NCI-H2107 (cell line): ENCODE measurements around the gene GRIA3.
"Not testable (repeated sequence)": the region's sequence is repeated elsewhere in the genome, so short reads cannot be mapped to it uniquely, and the experiment has no call there.

Experiments
- DNase-seq: peaks from one replicate; lab custom pipeline; 2025; lab: John Stamatoyannopoulos, UW

Gene GRIA3

DNA sequence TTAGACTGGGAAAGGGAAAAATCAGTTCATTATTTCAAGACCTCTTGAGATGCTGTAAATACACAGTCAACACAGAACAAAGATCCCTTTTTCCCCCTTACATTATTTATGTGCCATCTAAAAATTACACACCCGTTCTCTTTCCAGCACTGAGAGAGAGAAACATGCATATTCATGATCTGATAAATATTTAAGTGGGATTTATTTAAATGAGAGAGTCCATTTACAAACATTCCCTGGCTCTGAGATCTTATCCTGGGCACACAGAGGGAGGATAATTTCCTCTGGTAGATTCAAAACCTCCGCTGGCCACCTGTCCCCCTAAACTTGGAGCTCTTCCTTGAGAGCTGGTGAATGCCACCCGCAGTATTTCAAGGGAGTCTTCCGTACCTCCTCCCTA is 88.6 kb downstream of the GRIA3 start:
- DNase-seq, result no peak

DNA sequence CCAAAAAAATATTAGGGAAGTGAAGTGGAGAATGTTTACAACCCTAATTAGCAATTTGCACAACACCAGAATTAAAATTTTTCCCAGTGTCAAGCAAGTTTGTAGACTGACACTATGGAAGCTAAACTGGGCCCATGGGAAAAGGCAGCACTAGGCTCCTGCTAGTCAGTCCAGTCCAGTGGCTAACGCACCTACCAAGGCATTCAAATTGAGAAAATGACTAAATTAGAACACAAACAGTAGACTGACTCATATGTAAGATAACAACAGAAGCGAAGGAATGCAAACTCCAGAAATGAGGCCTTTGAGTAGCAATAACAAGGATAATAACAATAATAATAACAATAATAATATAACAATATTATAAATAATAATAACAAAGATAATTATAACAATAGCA is 90.7 kb downstream of the GRIA3 start:
- DNase-seq, result no peak

DNA sequence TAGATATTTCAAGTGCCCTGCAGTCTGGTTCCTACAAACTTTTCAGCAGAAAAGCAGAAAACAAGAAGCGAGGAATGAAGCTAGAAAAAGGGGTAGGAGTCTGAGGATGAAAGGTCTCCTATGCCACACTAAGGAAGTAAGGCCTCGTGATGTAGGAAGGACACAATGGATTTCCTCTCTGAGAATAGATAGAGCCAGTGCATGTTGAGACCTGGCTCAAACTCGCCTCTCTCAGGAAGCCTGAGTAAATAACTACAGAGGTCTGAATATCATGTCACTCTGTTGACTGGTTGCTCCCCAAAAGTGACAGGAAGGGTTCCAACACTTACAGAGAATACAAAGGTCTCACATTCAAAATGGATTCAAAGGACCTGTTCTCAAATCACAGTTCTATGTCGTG is 93.3 kb downstream of the GRIA3 start:
- DNase-seq, result no peak

DNA sequence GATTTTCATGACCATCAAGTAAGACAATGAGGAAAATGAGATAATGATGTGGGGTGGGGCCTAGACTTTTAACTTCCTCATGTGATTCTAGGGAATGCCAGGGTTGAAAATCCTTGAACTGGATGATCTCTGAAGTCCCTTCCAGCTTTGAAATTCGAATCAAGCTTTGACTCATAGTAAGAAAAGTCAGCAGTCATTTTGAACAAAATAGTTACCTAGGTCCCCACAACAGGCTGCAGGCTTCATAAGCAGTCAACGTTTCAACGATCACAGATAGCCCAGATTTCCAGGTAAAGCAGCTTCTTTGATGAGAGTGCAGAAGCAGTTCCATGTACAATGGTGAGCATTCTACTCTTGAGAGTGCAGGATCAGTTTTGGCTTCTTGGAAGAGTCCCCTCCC is 93.7 kb downstream of the GRIA3 start:
- DNase-seq, result no peak

DNA sequence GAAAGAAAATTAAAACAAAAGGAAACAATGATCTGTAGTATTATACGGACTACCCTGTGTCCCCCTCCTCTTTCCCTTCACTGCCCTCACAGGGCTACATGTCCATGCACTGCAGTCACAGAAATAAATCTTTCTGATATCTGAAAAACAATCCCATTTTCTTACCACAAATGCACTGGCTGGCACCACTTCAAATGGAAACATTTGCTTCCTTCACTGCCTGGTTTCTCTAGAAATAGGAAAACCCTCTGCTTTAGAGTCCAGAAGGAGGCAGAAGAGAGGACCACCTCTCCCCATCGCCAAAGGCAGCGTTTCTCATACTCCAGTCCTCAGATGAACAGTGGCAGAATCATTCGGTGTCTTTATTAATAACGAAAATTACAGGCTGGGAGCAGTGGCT is 98.2 kb downstream of the GRIA3 start:
- no peak for DNase-seq

DNA sequence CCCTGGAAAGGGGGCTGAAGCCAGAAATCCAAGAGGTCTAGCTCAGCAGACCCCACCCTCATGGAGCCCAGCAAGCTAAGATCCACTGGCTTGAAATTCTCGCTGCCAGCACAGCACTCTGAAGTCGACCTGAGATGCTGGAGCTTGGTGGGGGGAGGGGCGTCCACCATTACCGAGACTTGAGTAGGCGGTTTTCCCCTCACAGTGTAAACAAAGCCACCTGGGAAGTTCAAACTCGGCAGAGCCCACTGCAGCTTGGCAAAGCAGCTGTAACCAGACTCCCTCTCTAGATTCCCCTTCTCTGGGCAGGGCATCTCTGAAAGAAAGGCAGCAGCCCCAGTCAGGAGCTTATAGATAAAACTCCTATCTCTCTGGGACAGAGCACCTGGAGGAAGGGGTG is 99.3 kb downstream of the GRIA3 start:
- DNase-seq, result not testable (repeated sequence)

DNA sequence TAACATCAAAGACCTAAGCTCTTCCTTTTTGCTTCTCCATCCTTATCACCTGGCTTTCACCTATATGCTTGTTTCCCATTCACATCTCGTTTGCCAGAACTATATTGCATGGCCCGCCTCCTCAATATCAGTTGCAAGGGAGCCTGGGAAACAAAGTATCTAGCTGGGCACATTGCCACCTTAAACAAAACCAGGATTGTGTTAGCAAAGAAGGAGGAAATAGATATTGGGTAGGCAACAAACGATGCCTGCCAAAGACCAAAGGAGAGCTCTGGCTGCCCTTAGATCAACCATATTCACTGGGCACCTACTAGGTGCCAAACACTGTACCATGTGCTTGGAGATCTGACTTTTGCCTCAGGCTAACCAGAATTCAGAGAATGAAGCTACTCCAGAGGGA is 107.5 kb downstream of the GRIA3 start:
- DNase-seq, result no peak

DNA sequence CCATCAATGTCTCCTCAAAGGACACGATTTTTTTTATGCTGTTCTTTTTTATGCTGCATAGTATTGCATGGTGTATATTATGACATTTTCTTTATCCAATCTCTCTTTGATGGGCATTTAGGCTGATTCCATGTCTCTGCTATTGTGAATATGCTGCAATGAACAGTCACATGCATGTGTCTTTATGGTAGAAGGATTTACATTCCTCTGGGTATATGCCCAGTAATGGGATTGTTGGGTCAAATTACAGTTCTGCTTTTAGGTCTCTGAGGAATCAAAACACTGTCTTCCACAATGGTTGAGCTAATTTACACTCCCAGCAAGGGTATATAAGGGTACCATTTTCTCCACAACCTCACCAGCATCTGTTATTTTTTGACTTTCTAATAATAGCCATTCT is 113.9 kb downstream of the GRIA3 start:
- no peak for DNase-seq

DNA sequence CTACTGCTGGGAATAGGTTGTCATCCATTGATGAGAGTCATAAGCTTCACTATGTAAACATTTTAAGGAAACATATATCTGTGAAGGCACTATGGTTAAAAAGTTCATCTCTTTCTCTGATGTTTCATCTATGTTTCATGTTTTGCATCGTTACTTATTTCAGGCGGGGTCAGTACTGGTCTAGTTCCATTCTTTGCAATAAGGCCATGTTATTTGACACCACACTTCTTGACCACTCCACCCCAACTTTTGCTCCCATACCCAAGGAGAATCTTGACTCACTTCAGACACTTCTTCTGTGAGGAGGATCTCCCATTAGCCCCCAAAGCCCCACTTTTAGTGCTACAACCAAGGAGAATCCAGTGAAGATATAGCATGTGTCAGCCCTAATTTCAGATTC is 119.4 kb downstream of the GRIA3 start:
- DNase-seq, result no peak

DNA sequence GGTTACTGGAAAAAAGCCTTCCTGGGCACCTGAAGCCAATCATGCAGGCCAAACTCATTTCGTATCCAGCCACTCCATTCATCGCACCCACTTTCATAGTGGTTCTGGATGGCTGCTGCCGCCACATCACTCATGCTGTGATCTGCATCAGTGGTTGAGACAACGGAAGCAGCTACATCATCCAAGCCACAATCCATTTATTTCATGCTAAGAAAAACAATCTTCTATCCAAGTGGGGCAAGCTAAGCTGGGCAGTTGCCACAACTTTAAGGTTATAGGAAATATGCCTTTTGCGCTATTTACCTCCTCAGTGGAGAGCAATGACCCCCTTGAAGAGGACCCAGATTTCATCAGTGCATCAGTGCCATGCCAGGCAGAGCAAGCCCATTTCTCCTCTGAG is 124.6 kb downstream of the GRIA3 start:
- DNase-seq, result no peak

DNA sequence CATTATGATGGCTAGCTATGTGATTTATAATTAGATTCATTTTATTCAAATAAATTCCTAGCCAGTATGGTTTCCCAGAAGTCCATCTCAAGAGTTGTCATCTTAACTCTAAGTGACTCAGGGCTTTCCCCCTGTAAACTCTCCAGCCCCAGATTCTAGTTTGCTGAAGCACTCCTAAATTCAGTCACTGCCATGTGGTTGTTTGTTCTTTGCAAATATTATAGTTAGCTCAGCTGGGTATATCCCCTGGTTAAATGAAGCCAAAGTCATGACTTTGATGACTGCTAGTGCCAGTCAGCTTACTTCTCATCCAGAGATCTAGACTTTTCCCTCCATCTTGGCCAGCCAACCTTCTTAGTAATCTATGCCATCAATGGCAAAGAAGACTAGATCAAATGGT is 126.0 kb downstream of the GRIA3 start:
- DNase-seq, result no peak

DNA sequence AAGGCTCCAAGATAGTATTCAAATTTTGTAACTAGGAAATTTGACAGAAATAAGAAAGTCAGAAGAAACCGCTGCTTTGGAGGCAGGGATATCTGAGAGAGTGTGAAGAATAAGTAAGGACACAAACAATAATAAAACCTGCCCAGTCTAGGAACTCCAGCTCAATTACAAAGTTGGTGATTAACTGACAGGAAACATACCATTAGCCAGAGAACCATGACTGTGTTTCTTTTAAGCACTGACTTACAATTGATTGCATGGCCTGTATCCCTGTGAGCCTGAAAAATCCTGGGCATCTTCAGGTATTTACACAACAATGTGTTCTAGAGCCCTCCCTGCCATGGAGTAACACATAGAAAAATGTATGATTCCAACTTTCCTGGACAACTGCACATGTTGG is 127.4 kb downstream of the GRIA3 start:
- DNase-seq, result no peak

DNA sequence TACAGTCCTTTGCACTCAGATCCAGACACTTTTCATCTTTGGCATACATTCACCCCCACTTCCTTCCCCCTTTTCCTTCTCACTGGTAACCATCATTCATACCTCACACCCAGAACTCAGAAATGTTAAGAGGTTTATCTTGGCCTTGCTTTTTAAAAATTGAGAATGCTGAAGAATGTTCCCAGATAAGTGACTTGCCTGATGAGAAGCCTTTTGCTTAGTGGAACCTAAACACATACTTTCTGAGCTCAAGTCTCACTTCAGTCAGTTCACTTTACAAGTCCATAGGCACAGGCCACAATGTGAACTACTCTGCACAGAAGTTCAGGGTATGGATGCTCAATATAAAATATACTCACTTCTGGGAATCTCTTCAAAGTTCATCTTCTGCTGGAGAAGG is 129.4 kb downstream of the GRIA3 start:
- no peak for DNase-seq

DNA sequence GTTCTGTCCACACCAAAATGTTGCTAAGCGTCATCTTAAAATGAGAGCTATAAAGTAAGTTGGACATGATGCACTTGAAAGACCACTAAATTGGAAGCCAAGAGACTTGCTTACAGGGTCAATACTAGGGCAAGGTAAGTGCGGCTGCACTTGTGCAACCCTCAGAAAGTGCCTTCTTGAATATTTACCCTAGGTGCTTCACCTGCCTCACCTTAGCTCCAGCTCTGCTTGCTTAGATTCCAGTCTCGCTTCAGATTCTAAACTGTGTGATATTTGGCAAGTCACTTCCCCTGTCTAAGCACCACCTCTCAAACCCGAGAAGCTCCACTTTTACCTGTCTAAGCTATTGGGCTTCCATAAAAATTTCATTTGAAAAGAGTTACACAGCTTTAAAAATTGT is 136.5 kb downstream of the GRIA3 start:
- no peak for DNase-seq

DNA sequence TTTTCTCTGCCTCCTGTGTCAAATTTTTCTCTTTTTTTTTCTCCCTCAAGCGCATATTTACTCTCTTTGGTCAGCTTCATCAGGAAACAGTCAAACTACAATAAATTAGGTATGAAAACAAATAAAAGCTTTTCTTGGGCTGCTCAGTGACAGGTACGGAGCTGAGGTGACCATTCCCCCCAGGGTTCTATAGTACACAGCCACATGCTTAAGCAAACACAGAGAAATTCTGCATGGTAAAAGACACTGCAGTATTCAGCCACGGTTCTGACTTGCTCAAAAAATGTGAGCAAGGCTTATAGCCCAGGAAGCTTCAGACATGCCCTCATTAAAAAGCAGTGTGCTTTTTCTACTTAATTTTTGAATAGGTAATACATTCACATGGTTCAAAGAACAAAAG is 138.5 kb downstream of the GRIA3 start:
- DNase-seq, result no peak

DNA sequence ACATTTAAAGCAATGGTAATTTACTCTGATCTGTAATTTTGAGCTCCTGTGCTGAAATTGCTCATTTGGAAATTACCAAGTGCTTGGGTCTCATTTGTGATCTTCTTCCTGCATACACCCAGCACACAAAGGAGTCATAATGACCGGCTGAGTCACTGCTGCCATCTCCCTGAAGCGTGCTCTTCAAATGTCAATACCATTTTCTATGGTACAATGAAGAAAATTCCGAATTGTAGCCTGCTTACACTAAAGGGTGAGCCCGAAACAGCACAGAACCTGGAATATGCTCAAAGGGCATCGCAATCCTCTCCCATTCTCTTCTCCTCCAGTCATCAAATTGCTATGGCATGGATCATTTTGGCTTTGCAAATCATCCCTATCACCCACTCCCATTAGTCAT is 140.5 kb downstream of the GRIA3 start:
- DNase-seq, result no peak

DNA sequence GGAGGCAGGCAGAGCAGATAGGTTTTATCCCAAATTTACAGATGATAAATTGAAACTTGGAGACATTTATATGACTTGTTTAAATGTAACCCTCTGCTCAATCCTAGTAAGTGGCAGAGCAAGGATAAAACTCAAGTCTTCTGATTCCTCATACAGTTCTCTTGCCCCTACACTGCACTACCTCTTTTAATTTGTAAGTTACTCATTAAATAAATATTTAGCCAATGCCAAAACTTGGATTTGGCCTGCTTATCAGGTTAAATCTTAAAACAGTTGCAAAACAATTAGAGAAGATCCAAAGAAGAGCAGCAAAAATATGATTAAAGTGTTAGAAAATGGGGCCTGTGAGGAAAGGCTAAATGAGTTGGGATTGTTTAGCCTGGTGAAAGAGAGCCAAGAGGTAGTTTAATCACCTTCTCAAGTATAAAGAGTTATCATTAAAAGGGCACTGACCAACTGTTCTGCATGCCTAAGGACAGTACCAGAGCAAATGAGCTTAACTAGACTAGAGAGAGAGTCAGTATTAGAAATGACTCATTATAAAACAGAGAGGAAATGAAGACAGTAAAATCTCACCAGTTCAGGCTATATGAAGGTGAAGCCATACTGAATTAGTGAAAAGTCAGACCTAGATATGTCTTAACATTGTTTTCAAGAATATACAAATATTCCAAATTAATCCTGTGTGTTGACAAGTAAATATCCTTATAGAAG is 146.3 kb downstream of the GRIA3 start:
- no peak for DNase-seq

DNA sequence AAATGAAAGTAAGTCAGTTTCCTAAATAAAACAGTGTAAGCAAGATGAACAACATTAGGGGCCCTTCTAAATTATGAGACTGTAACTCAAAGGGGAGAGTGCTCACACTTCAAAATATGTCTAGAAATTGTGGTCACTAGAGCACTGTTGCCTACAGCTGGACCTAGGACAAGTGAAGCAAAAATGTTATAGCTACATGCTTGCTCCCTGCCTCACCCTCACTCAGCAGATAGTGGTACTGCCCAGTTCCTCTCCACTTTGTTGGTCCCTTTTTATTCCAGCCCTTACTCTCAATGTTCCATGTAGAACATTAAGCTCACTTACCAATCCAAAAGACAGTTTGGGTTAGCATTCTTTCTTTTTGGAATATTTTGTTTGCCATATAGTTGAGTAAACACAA is 147.3 kb downstream of the GRIA3 start:
- no peak for DNase-seq

DNA sequence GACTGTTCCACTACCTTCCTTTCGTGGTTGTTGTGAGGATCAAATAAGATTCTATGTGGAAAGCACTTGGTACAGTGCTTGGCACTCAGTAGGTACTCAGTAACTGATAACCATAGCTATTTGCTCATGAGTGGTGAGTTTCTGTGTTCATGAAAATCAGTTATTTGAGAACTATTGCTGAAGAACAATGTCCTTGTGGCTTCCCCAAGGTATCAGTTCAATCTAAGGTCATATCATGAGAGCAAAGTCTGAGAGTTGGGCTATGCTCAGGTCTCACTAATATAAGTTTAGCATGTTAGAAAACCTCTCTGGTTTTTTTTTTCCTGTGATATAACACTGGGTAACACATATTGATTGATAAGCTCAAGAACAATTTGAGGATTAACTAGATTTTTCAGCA is 147.8 kb downstream of the GRIA3 start:
- no peak for DNase-seq

DNA sequence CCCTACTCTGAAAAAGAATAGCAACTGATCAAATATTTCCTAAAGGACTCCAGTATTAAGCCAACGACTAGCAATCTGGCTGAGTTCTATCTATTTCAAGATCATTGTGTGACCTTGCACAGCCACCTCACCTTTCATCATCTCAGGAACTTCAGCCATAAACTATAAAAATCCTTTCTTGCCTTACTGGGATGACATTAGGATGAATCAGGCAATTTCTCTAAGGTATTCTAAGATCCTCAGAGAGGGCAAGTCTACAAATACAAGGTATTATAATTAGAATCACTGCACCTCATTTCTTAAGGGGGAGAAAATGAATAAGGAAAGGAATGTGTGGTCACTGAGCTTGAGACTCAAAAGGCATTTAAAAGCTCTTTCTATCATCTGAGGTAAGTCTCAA is 152.6 kb downstream of the GRIA3 start:
- no peak for DNase-seq

DNA sequence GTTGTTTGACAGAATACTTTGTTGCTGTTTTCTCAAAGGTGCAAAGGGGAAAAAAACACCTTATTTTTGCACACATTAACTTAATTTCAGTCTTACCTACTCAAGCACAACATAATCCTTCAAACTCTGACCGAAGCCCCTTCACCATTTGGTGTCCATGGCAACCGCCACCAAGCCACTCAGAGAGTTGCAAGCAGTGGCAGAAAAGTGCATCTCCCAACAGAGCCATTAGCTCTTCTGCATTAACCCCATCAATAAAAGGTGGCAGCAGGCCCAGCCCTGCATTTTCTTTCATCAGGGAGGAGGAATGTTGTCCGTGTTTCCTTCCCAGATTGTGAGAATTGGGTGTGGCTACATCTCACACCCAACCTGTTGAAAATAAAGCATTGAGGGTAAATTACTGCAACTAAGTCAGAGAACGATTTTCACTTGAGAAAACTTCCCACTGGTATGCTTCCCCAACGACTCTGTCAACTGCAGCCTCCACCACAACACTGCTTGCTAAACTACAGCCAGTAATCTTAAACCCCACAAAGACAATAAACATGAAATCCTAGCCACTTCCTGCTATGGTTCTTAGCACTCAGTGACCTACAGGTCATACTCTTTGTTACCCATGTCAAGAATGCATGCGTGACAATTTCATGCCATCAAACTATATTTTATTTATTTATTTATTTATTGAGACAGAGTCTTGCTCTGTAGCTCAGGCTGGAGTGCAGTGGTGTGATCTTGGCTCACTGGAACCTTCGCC is 154.0 kb downstream of the GRIA3 start:
- DNase-seq, result no peak

DNA sequence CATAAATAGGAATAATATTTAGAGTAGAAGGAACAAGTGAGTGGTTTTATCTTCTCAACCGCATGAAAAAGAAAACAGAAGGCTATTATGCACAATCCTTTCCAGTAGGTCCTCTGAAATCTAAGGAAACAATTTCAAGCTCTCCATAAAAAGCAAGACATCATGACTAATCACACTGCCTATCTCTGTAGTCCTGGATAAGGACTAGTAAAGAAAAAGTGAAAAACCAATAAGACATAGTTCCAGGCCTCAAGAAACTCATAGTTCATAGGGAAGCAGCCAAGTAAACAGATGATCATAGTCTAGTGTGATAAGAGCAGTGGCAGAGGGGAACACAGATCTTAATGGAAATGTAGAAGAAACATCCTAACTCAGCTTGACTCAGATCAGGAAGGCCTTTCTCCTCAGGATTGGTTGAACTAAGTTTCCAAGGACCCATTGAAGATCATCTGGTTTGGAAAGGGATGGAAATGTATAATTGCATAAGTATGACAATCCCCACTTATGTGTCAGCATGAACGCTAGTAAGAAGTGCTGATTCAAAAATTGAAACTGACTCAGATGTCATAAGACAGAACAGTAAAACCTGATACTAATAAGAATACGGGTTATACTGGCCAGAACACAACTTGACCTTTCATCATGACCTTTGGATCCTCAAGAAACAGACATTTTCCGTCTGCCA is 155.3 kb downstream of the GRIA3 start:
- DNase-seq, result no peak

DNA sequence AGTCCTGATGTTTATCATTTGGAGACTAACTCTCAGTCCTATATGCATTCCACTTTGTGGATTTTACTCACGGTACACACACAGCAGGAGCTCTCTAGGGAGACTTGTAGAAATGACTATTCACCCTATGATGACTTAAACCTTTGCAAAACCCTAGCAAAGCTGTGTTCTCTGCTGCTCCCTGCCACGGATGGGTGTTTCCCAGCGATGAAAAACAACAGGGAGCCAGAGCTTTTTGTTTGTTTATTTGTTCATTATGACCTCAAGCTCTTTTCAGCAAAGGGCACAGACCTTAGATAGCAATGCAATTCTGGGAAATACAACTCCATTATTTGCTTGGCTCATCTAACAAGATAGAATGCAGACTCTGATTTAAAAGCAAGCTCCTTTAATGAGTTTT is 156.6 kb downstream of the GRIA3 start:
- DNase-seq, result no peak
